ENCODE results near the gene PRIMPOL. TPM values are rescaled to one million over a fixed set of nuclear protein-coding genes. Genes with fewer than 3 reads are reported as not detected.
"Not testable (repeated sequence)": the region's sequence is repeated elsewhere in the genome, so short reads cannot be mapped to it uniquely, and the experiment has no call there.

The PRIMPOL gene
- total and polyA plus RNA-seq, 2 of the 4 experiments (the other 2 are of a cell fraction), result 5.6 to 8.8 TPM

- H4K5ac ChIP-seq (ENCODE audit: low read depth, low read length); BruUV-seq (replicated peaks); H3K4me1 ChIP-seq (ENCODE audit: control insufficient read depth, insufficient read depth, low read length); H3K27me3 ChIP-seq (ENCODE audit: control insufficient read depth, insufficient read depth, low read length); H3K14ac ChIP-seq (replicated peaks; ENCODE audit: low read depth, low read length); H2BK20ac ChIP-seq (ENCODE audit: low read depth, low read length); H2AFZ ChIP-seq (replicated peaks; ENCODE audit: low read length, poor library complexity); intact Hi-C loops (cut with micrococcal nuclease); H3K9ac ChIP-seq (ENCODE audit: low read depth, low read length); H4K8ac ChIP-seq (ENCODE audit: low read depth in 2 of 2, low read length in 2 of 2); DNase-seq; ATAC-seq (ENCODE audit: low read depth); H3K18ac ChIP-seq (ENCODE audit: low read depth, low read length); H4K20me1 ChIP-seq (ENCODE audit: insufficient read depth, low read length); CTCF ChIA-PET; H2BK15ac ChIP-seq (ENCODE audit: low read depth, low read length); H2BK120ac ChIP-seq (ENCODE audit: low read depth, low read length); H3K23ac ChIP-seq (ENCODE audit: low read depth, low read length); H3K56ac ChIP-seq (ENCODE audit: extremely low read depth, insufficient read depth, low read length); H2AK9ac ChIP-seq (replicated peaks; ENCODE audit: low read depth, low read length, poor library complexity); H2AK5ac ChIP-seq (ENCODE audit: low read depth, low read length); H3K9me3 ChIP-seq (ENCODE audit: control insufficient read depth, insufficient read depth, low read length); H3K36me3 ChIP-seq (ENCODE audit: control insufficient read depth, insufficient read depth, low read length); H2BK5ac ChIP-seq (ENCODE audit: low read depth, low read length, poor library complexity, severe bottlenecking); H3K4me3 ChIP-seq (ENCODE audit: insufficient read depth, low read depth, low read length); H3K4ac ChIP-seq (ENCODE audit: low read depth, low read length); POLR2A ChIA-PET (ENCODE audit: unreplicated experiment); dilution Hi-C loops (cut with HindIII; ENCODE audit: low sequenced_read_pairs, unreplicated experiment); H3K27ac ChIP-seq (ENCODE audit: insufficient read depth, low read length); H3K4me2 ChIP-seq (ENCODE audit: low read depth, low read length); in situ Hi-C loops (cut with MboI; ENCODE audit: low sequenced_read_pairs); H4K91ac ChIP-seq (ENCODE audit: insufficient read depth, low read depth, low read length); H3K79me1 ChIP-seq (ENCODE audit: low read depth in 1 of 2, low read length in 2 of 2); H3K9me1 ChIP-seq (ENCODE audit: insufficient read depth, low read length): not testable (repeated sequence)
- no CpG with 5 or more reads among the region's 2 CpGs for WGBS, 2 experiments (ENCODE audit: extremely low coverage in 2 of 2, insufficient read length in 1 of 2)
Observed at GRCh38 chr4:184607429-184607828, 42.1 kb upstream of the PRIMPOL start.

Data from IMR-90 (cell line).